Tracheal epithelial cell (primary cell): Measurements from ENCODE around the gene GSTM4. TPM values are rescaled to one million over a fixed set of nuclear protein-coding genes. Genes with fewer than 3 reads are reported as not detected.

Source experiments
- total RNA-seq: library from RNA; depleted of rRNA; stranded (reverse); fragments of >200 nt; gene quantifications from 2 replicates; pipeline ENCODE4 v1.2.1, GENCODE V29; 2014

GSTM4 gene
- 2.3 and 6.3 TPM in 2 replicates for total RNA-seq

DNA sequence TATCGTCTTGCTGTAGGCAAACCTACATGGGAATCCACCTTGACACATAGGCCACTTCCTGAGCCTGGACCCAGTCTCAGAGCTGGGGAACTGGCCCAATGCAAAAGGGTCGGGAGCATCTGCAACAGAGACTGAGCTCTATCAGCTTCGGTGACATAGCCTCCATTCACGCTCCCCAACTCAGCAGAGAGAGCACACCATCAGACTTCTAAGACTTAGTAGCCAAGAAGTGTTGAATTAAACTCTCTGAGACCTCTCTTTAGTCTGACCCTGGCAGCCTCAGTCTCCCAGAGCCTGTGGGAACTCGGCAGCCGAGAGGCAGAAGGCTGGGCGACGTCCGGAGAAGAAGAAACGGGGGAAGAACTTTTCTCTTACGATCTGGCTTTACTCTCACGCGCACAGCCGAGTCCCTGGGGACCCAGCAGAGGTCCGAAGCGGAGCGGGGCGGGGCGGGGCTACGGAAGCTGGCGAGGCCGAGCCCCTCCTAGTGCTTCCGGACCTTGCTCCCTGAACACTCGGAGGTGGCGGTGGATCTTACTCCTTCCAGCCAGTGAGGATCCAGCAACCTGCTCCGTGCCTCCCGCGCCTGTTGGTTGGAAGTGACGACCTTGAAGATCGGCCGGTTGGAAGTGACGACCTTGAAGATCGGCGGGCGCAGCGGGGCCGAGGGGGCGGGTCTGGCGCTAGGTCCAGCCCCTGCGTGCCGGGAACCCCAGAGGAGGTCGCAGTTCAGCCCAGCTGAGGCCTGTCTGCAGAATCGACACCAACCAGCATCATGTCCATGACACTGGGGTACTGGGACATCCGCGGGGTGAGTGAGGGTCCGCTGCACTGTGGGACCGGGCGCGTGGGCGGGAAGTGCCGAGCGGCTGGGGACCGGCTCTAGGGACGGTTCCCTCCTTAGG lies at the start of gene GSTM4:
GSTM4 (plus strand) TSS at position 485 of the 905 bp plus-strand sequence; CDS start at position 776, 291 bp downstream.

DNA sequence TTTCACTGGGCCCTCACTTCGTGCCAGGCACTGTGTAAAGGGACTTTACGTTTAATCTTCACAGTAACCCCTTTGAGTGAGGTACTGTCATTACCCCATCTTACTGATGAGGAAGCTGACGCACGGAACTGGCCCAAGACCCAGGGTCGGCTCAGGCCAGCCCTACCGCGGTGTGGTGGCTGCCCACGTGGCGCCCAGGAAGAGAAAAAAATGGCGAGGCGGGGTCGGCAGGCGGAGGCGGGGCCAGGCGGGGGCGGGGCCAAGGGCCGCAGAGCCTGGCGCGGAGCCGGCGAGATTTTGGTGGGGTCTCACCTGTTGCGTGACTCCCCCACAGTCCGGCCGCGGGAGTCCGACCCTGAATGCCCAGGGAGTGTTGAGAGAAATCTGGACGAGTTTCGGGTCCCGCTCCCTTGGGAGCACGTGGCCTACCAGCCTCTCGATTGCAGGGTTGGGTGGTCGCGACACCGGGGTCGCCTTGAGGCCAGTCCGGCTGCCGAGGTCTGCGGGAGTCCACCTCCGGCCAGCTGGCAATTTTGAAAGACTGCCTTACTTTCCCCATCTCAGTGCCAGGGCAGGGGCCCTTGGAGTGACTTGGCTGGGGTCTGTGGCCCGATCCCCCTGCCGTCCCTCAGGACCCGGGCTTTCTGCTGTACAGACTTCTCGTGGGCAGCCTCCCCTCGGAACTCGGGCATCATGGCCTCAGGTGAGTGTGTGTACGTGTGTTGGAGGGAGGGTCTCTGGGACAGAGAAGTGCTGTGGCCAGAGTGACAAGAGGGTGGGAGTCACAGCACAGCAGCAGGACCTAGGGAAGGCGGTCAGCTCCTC lies 36.1 kb upstream of the GSTM4 start, which contains the start of the genes AMPD2 and GNAT2:
AMPD2 (plus strand) TSS at position 262 of the 825 bp plus-strand sequence. CDS start 1,339 bp downstream, outside the sequence.
GNAT2 (minus strand) TSS at position 41 of the 825 bp plus-strand sequence. CDS start 6,746 bp downstream, outside the sequence.

DNA sequence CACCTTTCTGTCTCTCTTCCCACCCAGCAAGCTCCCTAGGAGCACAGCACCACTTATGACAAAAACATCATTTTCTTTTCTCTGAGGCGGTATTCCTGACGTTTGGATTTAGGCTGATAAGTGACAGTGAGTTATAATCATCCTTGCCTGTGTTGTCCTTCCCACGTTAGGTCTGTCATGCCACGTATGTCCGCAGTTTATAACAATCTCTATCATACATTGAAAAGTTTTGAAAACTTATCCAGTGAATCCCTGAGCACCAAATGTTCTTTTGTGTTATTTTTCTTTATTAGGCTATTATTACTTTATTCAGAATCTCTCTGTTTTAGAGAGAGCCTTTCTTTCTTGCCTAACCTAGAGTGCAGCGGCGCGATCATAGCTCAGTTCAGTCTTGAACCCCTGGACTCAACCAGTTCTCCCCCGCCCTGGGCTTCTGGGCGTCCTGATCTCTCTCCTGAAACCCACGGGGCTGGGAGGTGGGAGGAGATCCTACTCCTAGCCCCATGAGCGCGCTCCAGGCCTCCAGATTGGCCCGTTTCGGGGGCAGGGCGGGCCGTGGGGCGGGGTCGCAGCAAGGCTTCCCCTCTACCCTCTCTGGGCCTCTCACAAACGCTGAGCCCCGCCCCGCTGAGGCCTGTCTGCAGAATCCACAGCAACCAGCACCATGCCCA lies 11.7 kb downstream of the GSTM4 start, which contains the start of gene GSTM2:
GSTM2 (plus strand) TSS at position 606 of the 671 bp plus-strand sequence; CDS start at position 665, 59 bp downstream.

DNA sequence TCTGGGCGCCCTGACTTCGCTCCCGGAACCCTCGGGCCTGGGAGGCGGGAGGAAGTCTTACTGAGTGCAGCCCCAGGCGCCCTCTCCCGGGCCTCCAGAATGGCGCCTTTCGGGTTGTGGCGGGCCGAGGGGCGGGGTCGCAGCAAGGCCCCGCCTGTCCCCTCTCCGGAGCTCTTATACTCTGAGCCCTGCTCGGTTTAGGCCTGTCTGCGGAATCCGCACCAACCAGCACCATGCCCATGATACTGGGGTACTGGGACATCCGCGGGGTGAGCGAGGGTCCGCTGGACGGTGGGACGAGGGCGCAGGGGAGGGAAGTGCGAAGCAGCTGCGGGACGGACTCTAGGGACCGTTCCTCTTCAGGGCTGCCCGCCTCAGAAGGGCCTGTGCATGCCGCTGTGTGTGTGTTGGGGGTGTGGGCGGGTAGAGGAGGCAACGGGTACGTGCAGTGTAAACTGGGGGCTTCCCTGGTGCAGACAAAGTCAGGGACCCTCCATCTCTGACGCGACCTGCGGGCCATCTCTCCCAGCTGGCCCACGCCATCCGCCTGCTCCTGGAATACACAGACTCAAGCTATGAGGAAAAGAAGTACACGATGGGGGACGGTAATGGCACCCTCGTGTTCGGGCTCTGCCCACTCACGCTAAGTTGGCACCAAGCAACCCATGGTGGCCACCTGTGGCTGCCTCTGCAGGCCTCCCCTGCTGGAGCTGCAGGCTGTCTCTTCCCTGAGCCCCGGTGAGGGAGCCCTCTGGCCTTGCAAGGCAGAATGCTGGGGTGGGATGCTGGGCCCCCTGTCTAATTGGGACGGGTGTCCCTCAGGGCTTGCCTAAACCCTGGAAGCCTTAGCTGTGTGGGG lies 32.0 kb downstream of the GSTM4 start, which contains the start of gene GSTM1:
GSTM1 (plus strand) TSS at position 177 of the 859 bp plus-strand sequence; CDS start at position 234, 57 bp downstream.

Other genes with a start within 250 kb of the GSTM4 start
- gene PSMA5, start 229.7 kb upstream of the GSTM4 start, total RNA-seq, result 37.5 and 49.4 TPM in 2 replicates
- gene SYPL2, start 189.6 kb upstream of the GSTM4 start, total RNA-seq, result not detected in 2 replicates
- gene ATXN7L2, start 172.2 kb upstream of the GSTM4 start, total RNA-seq, result 0.96 and 1.1 TPM in 2 replicates
- gene CYB561D1, start 162.0 kb upstream of the GSTM4 start, total RNA-seq, result 4.5 and 4.8 TPM in 2 replicates
- 0.48 and 0.64 TPM in 2 replicates for gene AMIGO1, start 146.4 kb upstream of the GSTM4 start, total RNA-seq
- not detected in 2 replicates for gene GPR61, start 116.2 kb upstream of the GSTM4 start, total RNA-seq
- gene GNAI3, start 107.5 kb upstream of the GSTM4 start, total RNA-seq, result 13.4 and 20.2 TPM in 2 replicates
- gene GNAT2, start 36.5 kb upstream of the GSTM4 start, total RNA-seq, result 0.64 TPM in 1 of 2 replicates, not detected in the other
- gene AMPD2, start 36.3 kb upstream of the GSTM4 start, total RNA-seq, result 31.6 and 31.8 TPM in 2 replicates
- 1.9 and 3.6 TPM in 2 replicates for gene GSTM2, start 12.0 kb downstream of the GSTM4 start, total RNA-seq
- 0.96 and 5.1 TPM in 2 replicates for gene GSTM1, start 31.7 kb downstream of the GSTM4 start, total RNA-seq
- gene GSTM5, start 56.2 kb downstream of the GSTM4 start, total RNA-seq, result not detected in 2 replicates
- gene GSTM3, start 84.9 kb downstream of the GSTM4 start, total RNA-seq, result 8.5 and 24.1 TPM in 2 replicates
- not detected in 2 replicates for gene EPS8L3, start 107.8 kb downstream of the GSTM4 start, total RNA-seq